GM12878 (cell line): ENCODE measurements around the gene CNOT2.

ENCODE experiments used
- ETV6 ChIP-seq, 2 experiments: fragments of 450-650 bp in 1 of 2; IDR thresholded peaks in 1 of 2; conservative IDR thresholded peaks in 1 of 2; 2 replicates each; pipeline ENCODE4 v1.6.1; 2014; ENCODE audit warnings: antibody characterized with exemption in 1 of 2, borderline replicate concordance in 1 of 2, low read depth in 1 of 2, mild to moderate bottlenecking in 1 of 2, moderate library complexity in 1 of 2
- FOXK2 ChIP-seq: fragments of 450-650 bp; IDR thresholded peaks from 2 replicates; pipeline ENCODE4 v1.6.1; 2017; ENCODE audit warnings: mild to moderate bottlenecking, moderate library complexity
- NBN ChIP-seq: fragments of 450-650 bp; IDR thresholded peaks from 2 replicates; pipeline ENCODE4 v1.6.1; 2016
- RAD21 ChIP-seq: IDR thresholded peaks from 2 replicates; pipeline ENCODE4 v1.6.1; 2011; ENCODE audit warnings: mild to moderate bottlenecking, low read depth, low read length, moderate library complexity; ENCODE audit not compliant: insufficient read depth
- TF ChIP-seq, protein P1 (sequence below): fragments of 450-650 bp; IDR thresholded peaks from 2 replicates; pipeline ENCODE4 v1.6.1; 2016; ENCODE audit warnings: mild to moderate bottlenecking
- TF ChIP-seq, protein P2 (sequence below): IDR thresholded peaks from 2 replicates; pipeline ENCODE4 v1.6.1; 2011; ENCODE audit warnings: low read depth, low read length, improper control_type of control experiment, borderline replicate concordance
- TF ChIP-seq, protein P3 (sequence below), 3 experiments: IDR thresholded peaks in 2 of 3; conservative IDR thresholded peaks in 1 of 3; 2 replicates each; pipeline ENCODE4 v1.5.1; 2011; ENCODE audit warnings: low read depth in 3 of 3, low read length in 3 of 3, mild to moderate bottlenecking in 3 of 3, control low read depth in 2 of 3, moderate library complexity in 2 of 3, inconsistent platforms in 1 of 3, mixed read lengths in 1 of 3; ENCODE audit not compliant: control insufficient read depth in 2 of 3, insufficient read depth in 1 of 3; ENCODE audit errors: extremely low read depth in 1 of 3

DNA sequence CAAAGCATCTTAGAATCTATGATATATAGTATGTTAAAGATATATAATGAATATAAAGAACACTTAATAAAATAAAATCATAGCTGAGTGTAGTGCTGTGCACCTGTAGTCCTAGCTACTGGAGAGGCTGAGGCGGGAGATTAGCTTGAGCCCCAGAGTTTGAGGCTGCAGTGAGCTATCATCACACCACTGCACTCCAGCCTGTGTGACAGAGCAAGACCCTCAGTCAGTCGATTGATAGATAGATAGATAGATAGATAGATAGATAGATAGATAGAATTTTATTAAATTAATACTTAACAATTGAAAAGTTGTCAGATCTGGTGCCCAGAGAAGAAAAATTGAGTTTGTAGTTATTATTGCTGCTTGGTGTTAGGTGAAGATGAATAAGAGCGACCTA, 40.0 kb downstream of the CNOT2 start:
- TF ChIP-seq RAD21 (no peak), NBN (no peak), ETV6 (conservative IDR thresholded peaks at IDR 0.05 in 1 of 2, IDR thresholded peaks at IDR 0.05 in 1 of 2; ENCODE audit: borderline replicate concordance in 1 of 2, low read depth in 1 of 2) (no peak), FOXK2 (no peak)
- TF ChIP-seq, protein P1, sequence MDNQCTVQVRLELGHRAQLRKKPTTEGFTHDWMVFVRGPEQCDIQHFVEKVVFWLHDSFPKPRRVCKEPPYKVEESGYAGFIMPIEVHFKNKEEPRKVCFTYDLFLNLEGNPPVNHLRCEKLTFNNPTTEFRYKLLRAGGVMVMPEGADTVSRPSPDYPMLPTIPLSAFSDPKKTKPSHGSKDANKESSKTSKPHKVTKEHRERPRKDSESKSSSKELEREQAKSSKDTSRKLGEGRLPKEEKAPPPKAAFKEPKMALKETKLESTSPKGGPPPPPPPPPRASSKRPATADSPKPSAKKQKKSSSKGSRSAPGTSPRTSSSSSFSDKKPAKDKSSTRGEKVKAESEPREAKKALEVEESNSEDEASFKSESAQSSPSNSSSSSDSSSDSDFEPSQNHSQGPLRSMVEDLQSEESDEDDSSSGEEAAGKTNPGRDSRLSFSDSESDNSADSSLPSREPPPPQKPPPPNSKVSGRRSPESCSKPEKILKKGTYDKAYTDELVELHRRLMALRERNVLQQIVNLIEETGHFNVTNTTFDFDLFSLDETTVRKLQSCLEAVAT = no peak
- TF ChIP-seq, protein P2, sequence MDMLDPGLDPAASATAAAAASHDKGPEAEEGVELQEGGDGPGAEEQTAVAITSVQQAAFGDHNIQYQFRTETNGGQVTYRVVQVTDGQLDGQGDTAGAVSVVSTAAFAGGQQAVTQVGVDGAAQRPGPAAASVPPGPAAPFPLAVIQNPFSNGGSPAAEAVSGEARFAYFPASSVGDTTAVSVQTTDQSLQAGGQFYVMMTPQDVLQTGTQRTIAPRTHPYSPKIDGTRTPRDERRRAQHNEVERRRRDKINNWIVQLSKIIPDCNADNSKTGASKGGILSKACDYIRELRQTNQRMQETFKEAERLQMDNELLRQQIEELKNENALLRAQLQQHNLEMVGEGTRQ = no peak
- TF ChIP-seq, protein P3, sequence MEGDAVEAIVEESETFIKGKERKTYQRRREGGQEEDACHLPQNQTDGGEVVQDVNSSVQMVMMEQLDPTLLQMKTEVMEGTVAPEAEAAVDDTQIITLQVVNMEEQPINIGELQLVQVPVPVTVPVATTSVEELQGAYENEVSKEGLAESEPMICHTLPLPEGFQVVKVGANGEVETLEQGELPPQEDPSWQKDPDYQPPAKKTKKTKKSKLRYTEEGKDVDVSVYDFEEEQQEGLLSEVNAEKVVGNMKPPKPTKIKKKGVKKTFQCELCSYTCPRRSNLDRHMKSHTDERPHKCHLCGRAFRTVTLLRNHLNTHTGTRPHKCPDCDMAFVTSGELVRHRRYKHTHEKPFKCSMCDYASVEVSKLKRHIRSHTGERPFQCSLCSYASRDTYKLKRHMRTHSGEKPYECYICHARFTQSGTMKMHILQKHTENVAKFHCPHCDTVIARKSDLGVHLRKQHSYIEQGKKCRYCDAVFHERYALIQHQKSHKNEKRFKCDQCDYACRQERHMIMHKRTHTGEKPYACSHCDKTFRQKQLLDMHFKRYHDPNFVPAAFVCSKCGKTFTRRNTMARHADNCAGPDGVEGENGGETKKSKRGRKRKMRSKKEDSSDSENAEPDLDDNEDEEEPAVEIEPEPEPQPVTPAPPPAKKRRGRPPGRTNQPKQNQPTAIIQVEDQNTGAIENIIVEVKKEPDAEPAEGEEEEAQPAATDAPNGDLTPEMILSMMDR (IDR thresholded peaks at IDR 0.05 in 2 of 3, conservative IDR thresholded peaks at IDR 0.05 in 1 of 3; ENCODE audit: control insufficient read depth in 2 of 3, extremely low read depth in 1 of 3, insufficient read depth in 1 of 3, low read depth in 3 of 3, low read length in 3 of 3) = no peak
